Measurements from ENCODE around the gene GH2.

Gene GH2

DNA sequence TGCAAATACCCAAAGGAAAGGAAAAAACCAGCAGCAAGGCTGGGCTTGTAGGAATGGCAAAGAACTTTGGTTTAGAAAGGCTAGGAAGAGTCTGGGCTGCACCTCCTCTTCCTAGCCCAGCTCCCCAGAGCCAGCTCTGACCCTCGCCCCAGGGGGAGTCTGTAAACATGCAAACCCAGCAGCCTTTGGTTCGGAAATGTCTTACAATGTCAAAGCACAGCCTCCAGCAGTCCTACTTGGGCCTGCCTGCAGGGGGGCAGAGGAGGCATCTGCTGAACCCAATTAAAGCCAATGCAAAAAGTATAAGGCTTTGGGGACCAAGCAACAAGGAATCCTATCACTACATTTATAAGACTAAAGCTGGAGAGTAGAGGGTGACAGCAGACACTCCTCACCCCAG is 49.3 kb downstream of the GH2 start:
- in situ Hi-C loops (cut with HindIII; ENCODE audit: low pct_unique_long_range_greater_than_20kb, low sequenced_read_pairs), result no loop called here
- TF ChIP-seq JUND (IDR thresholded peaks at IDR 0.05; ENCODE audit: low read depth), result no peak
- no peak for DNase-seq (ENCODE audit: low read depth in 1 of 2, low spot score in 1 of 2)

DNA sequence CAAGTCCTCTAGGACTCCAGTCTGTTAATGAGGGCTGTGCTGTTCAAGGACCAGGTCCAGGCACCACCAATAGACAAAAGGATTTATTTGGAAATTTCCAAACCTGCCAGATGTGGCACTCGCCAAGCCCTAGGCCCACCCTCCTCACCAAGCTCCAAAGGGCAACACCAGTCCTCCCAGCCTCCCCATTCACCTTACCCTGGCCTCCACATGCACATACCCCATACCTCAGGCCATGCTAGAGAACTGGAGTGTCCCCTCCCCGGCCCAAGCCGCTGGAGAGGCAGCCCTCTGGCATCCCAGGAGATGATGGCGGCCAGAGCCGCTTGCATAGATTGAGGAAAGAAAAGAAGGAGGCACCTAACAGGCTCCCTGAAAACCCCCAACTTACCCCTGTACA is 49.7 kb downstream of the GH2 start:
- no peak for DNase-seq (ENCODE audit: low read depth in 1 of 2, low spot score in 1 of 2)
- no peak for TF ChIP-seq JUND (IDR thresholded peaks at IDR 0.05; ENCODE audit: low read depth)
- in situ Hi-C loops (cut with HindIII; ENCODE audit: low pct_unique_long_range_greater_than_20kb, low sequenced_read_pairs), result no loop called here

DNA sequence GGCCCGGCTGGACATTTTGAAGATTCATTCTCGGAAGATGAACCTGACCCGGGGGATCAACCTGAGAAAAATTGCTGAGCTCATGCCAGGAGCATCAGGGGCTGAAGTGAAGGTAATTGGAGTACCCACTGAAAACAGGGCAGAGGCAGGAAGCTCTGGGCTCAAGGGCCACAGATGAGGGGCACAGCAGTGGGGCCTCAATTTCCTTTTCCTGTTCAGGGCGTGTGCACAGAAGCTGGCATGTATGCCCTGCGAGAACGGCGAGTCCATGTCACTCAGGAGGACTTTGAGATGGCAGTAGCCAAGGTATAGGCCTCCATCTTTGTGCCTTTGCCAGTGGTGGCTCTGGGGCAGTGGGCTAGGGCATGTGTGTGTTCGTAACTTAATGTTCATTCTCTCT is 50.2 kb downstream of the GH2 start:
- no peak for TF ChIP-seq JUND (IDR thresholded peaks at IDR 0.05; ENCODE audit: low read depth)
- DNase-seq (ENCODE audit: low read depth in 1 of 2, low spot score in 1 of 2), result no peak
- in situ Hi-C loops (cut with HindIII; ENCODE audit: low pct_unique_long_range_greater_than_20kb, low sequenced_read_pairs), result no loop called here

DNA sequence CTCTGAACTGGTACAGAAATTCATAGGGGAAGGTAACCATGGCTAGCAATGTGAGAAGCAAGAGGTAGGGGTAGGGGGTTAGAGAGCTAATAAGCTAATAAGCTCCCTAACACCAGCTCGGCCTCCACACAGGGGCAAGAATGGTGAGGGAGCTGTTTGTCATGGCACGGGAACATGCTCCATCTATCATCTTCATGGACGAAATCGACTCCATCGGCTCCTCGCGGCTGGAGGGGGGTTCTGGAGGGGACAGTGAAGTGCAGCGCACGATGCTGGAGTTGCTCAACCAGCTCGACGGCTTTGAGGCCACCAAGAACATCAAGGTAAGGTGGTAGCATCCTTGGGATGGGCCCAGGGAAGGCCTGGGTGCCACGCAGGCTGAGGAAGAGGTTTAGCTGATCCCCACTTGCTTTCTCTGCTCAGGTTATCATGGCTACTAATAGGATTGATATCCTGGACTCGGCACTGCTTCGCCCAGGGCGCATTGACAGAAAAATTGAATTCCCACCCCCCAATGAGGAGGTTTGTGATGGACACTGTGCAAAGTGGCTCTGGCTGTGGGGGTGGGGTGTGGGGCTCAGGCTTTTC is 50.7 kb downstream of the GH2 start:
- no peak for TF ChIP-seq JUND (IDR thresholded peaks at IDR 0.05; ENCODE audit: low read depth)
- no peak for DNase-seq (ENCODE audit: low read depth in 1 of 2, low spot score in 1 of 2)
- in situ Hi-C loops (cut with HindIII; ENCODE audit: low pct_unique_long_range_greater_than_20kb, low sequenced_read_pairs), result no loop called here

DNA sequence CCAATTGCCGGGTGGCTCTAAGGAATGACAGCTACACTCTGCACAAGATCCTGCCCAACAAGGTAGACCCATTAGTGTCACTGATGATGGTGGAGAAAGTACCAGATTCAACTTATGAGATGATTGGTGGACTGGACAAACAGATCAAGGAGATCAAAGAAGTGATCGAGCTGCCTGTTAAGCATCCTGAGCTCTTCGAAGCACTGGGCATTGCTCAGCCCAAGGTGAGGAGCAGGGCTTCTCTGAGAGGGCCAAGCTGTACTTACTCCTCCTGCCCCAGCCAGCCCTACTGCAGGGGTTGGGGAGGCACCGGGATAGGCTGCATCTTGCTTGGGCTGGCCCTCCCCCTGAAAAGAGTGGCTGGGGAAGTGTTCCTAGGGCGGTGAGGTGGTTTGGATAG is 51.5 kb downstream of the GH2 start:
- TF ChIP-seq JUND (IDR thresholded peaks at IDR 0.05; ENCODE audit: low read depth), result no peak
- no peak for DNase-seq (ENCODE audit: low read depth in 1 of 2, low spot score in 1 of 2)

More for the DNA sequence above, 51.5 kb downstream of the GH2 start:
- in situ Hi-C loops (cut with HindIII; ENCODE audit: low pct_unique_long_range_greater_than_20kb, low sequenced_read_pairs), result no loop called here
